ENCODE results near the gene AGTPBP1. TPM values are rescaled to one million over a fixed set of nuclear protein-coding genes. Genes with fewer than 3 reads are reported as not detected.

Gene AGTPBP1
- total and polyA plus RNA-seq, 2 of the 8 experiments (the other 6 are each of a cell fraction or from before 2014, with no cell fraction given) = 13.4 to 65.2 TPM

GRCh38 chr9:85505612-85506011, 236.1 kb downstream of the AGTPBP1 start:
- POLR2A ChIA-PET (ENCODE audit: partially characterized antibody) = no interaction called here

More at GRCh38 chr9:85505612-85506011, 236.1 kb downstream of the AGTPBP1 start:
- H2BK15ac ChIP-seq (ENCODE audit: low read length) = no peak overlapping the region
- H3K27me3 ChIP-seq (replicated peaks in 1 of 4; ENCODE audit: control insufficient read depth in 3 of 4, extremely low read depth in 1 of 4, insufficient read depth in 3 of 4, low read length in 3 of 4) = no peaks in the 10 kb centered on the region
- TF ChIP-seq FOSL1 (IDR thresholded peaks at IDR 0.05; ENCODE audit: insufficient read depth, low read depth, low read length) = no peak
- no peak overlapping the region for H2BK12ac ChIP-seq (ENCODE audit: low read depth, low read length)
- WGBS, 2 experiments (ENCODE audit: extremely low coverage in 1 of 2, insufficient coverage in 1 of 2, insufficient read length in 1 of 2, insufficient replicate concordance in 2 of 2, low coverage in 1 of 2, low lambda C conversion rate in 2 of 2, missing lambda C conversion rate in 1 of 2) = 94% methylated on average over 7 of the region's 7 CpGs; no CpG with 5 or more reads in 1 of the 2 experiments
- H4K5ac ChIP-seq (ENCODE audit: insufficient read length, low read depth, low read length) = no peak overlapping the region
- H3K79me2 ChIP-seq (ENCODE audit: control insufficient read depth in 1 of 2, insufficient read depth in 2 of 2, low read length in 2 of 2) = no peaks in the 10 kb centered on the region
- no peaks in the 10 kb centered on the region; the same call in 1 of the 2 replicates for H3K23me2 ChIP-seq (ENCODE audit: low read depth, low read length)
- no peak overlapping the region for H3K4me2 ChIP-seq (ENCODE audit: insufficient read depth in 1 of 2, low read depth in 2 of 2, low read length in 2 of 2)
- H3K18ac ChIP-seq (ENCODE audit: extremely low read depth, low read length) = no peak overlapping the region
- no peak overlapping the region for H3K4ac ChIP-seq (replicated peaks; ENCODE audit: insufficient read length, low read depth, low read length)
- H4K20me1 ChIP-seq (replicated peaks in 1 of 2; ENCODE audit: control insufficient read depth in 1 of 2, insufficient read depth in 2 of 2, low read length in 2 of 2) = no peaks in the 10 kb centered on the region
- no peak overlapping the region for H3K4me3 ChIP-seq (ENCODE audit: extremely low read depth in 1 of 4, insufficient read depth in 2 of 4, low read depth in 3 of 4, low read length in 4 of 4)
- H2BK120ac ChIP-seq (replicated peaks; ENCODE audit: low read depth, low read length) = no peak overlapping the region
- no peak overlapping the region for H3K9ac ChIP-seq (replicated peaks in 1 of 4; ENCODE audit: extremely low read depth in 1 of 4, low read depth in 3 of 4, low read length in 3 of 4)
- no peak overlapping the region for H2BK20ac ChIP-seq (ENCODE audit: low read length)
- H3K4me1 ChIP-seq (replicated peaks in 1 of 4; ENCODE audit: control insufficient read depth in 3 of 4, insufficient read depth in 4 of 4, low read length in 3 of 4) = no peaks in the 10 kb centered on the region
- H3K27ac ChIP-seq (ENCODE audit: low read depth, low read length) = no peak overlapping the region
- H4K91ac ChIP-seq (replicated peaks; ENCODE audit: insufficient read length, low read length) = no peak overlapping the region
- no peaks in the 10 kb centered on the region for H3K36me3 ChIP-seq (ENCODE audit: control insufficient read depth in 2 of 4, insufficient read depth in 4 of 4, low read length in 3 of 4)
- no peaks in the 10 kb centered on the region for H3K9me3 ChIP-seq (ENCODE audit: insufficient read depth in 2 of 2, low read depth in 1 of 2, low read length in 1 of 2)
- H3K79me1 ChIP-seq (ENCODE audit: low read depth, low read length) = no peaks in the 10 kb centered on the region
- FAIRE-seq (no peak), DNase-seq (ENCODE audit: low read depth in 1 of 2, low spot score in 2 of 2) (no peak)
- CTCF ChIA-PET (ENCODE audit: partially characterized antibody) = interaction anchor here (1.5 kb wide), 2 partner anchors 105 to 173 kb away, joined by 3 to 4 read pairs; no protein-coding TSS in a partner anchor
- no peak overlapping the region for H3K14ac ChIP-seq (ENCODE audit: insufficient read length)
- no peak overlapping the region for H2BK5ac ChIP-seq (ENCODE audit: low read depth, low read length)
- H3K23ac ChIP-seq (ENCODE audit: insufficient read length) = no peak overlapping the region
- no peak overlapping the region; the same call in 1 of the 2 replicates for H2AFZ ChIP-seq (ENCODE audit: low read length)
- H4K8ac ChIP-seq (ENCODE audit: extremely low read depth, insufficient read depth, low read length) = no peak overlapping the region
- H3K56ac ChIP-seq (replicated peaks; ENCODE audit: insufficient read length, low read depth, low read length) = no peak overlapping the region
- no peak overlapping the region for H2AK5ac ChIP-seq (ENCODE audit: low read depth, low read length)

Data from H1 (cell line).